Peyer's patch (tissue), 4 donors: ENCODE data around the gene TARS1.

ENCODE experiments used
- CTCF ChIP-seq, 6 experiments: fragments of 450-650 bp in 4 of 6; fragments of 200-600 bp in 2 of 6; sonication (generic) in 1 of 6; IDR thresholded peaks; one replicate each; pipeline ENCODE4 v1.5.1; 2017 to 2019; ENCODE audit warnings: antibody characterized with exemption in 6 of 6, mild to moderate bottlenecking in 3 of 6, moderate library complexity in 1 of 6
- POLR2A ChIP-seq, 2 donors: fragments of 450-650 bp; IDR thresholded peaks; one replicate each; pipeline ENCODE4 v1.5.1; 2017; ENCODE audit warnings: antibody characterized with exemption in 2 of 2, mild to moderate bottlenecking in 2 of 2, moderate library complexity in 2 of 2

DNA sequence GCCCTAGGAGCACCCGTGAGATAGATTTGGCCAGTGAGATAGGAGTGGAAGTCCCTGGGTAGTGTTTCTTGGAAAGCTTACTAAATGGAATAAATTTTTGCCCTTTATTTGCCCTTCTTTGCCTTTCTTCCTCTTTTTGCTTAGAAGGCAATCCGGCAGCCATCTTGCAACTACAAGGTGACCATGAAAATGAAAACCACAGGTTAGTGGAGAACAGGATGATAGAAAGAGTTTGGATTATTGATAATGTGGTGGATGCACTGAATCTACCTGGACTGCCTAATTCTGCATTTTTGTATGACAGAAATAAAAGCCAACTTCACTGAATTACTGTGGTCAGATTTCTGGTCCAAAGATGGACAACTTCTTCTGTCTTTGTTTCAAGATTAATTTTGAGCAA is 33.2 kb downstream of the TARS1 start:
- TF ChIP-seq CTCF (IDR thresholded peaks at IDR 0.05) = no peak
- TF ChIP-seq POLR2A (IDR thresholded peaks at IDR 0.05) = no peak
